ENCODE measurements around the gene OR4D10. TPM values are rescaled to one million over a fixed set of nuclear protein-coding genes. Genes with fewer than 3 reads are reported as not detected.

Gene OR4D10
- total RNA-seq, 2 donors from 2014 or later = not detected

GRCh38 chr11:59501931-59502330, 28.8 kb downstream of the OR4D10 start:
- TF ChIP-seq, protein P1, sequence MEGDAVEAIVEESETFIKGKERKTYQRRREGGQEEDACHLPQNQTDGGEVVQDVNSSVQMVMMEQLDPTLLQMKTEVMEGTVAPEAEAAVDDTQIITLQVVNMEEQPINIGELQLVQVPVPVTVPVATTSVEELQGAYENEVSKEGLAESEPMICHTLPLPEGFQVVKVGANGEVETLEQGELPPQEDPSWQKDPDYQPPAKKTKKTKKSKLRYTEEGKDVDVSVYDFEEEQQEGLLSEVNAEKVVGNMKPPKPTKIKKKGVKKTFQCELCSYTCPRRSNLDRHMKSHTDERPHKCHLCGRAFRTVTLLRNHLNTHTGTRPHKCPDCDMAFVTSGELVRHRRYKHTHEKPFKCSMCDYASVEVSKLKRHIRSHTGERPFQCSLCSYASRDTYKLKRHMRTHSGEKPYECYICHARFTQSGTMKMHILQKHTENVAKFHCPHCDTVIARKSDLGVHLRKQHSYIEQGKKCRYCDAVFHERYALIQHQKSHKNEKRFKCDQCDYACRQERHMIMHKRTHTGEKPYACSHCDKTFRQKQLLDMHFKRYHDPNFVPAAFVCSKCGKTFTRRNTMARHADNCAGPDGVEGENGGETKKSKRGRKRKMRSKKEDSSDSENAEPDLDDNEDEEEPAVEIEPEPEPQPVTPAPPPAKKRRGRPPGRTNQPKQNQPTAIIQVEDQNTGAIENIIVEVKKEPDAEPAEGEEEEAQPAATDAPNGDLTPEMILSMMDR (conservative IDR thresholded peaks at IDR 0.05) = no peak
- no peaks in the 10 kb centered on the region for H3K4me1 ChIP-seq (ENCODE audit: control insufficient read depth, insufficient read depth, low read length)

GRCh38 chr11:59503276-59503675, 30.2 kb downstream of the OR4D10 start, which contains the start of gene OR4D11:
Gene OR4D11 (plus strand): TSS chr11:59503576. CDS start chr11:59503576, 0 bp downstream.
- Histone ChIP-seq H3K27ac (ENCODE audit: low read depth, low read length) (no peak within 1 kb of the TSS), H3K9me3 (ENCODE audit: control insufficient read depth, low read length) (no peaks in the 10 kb centered on the region), H3K36me3 (ENCODE audit: control insufficient read depth, insufficient read depth, low read length) (no peaks in the 10 kb centered on the region), H3K4me1 (ENCODE audit: control insufficient read depth, insufficient read depth, low read length) (no peaks in the 10 kb centered on the region), H3K9ac (ENCODE audit: extremely low read depth, low read length, poor library complexity, severe bottlenecking) (no peak within 1 kb of the TSS), H3K4me3 (ENCODE audit: low read length) (no peak within 1 kb of the TSS), H3K27me3 (ENCODE audit: control insufficient read depth, insufficient read depth, low read length, poor library complexity, severe bottlenecking) (no peaks in the 10 kb centered on the region)
- Mint-ChIP-seq H3K9me3 (no peaks in the 10 kb centered on the region), H3K27ac (no peak within 1 kb of the TSS), H3K27me3 (ENCODE audit: insufficient read depth) (no peaks in the 10 kb centered on the region), H3K36me3 (ENCODE audit: low read depth) (no peaks in the 10 kb centered on the region), H3K4me3 (no peak within 1 kb of the TSS), H3K4me1 (no peaks in the 10 kb centered on the region)
- DNase-seq = no peak
- TF ChIP-seq, protein P1 (conservative IDR thresholded peaks at IDR 0.05) = no peak

More at GRCh38 chr11:59501931-59502330, 28.8 kb downstream of the OR4D10 start:
- H3K27ac Mint-ChIP-seq = no peak overlapping the region
- no peak overlapping the region for H3K9ac ChIP-seq (ENCODE audit: extremely low read depth, low read length, poor library complexity, severe bottlenecking)
- no peaks in the 10 kb centered on the region for H3K27me3 Mint-ChIP-seq (ENCODE audit: insufficient read depth)
- H3K4me3 ChIP-seq (ENCODE audit: low read length) = no peak overlapping the region
- H3K4me3 Mint-ChIP-seq = no peak overlapping the region
- no peak overlapping the region for H3K27ac ChIP-seq (ENCODE audit: low read depth, low read length)
- H3K4me1 Mint-ChIP-seq = no peaks in the 10 kb centered on the region
- no peaks in the 10 kb centered on the region for H3K36me3 ChIP-seq (ENCODE audit: control insufficient read depth, insufficient read depth, low read length)
- WGBS, 2 experiments (ENCODE audit: insufficient coverage in 1 of 2, insufficient read length in 1 of 2) = no CpG with 5 or more reads among the region's 1 CpG
- DNase-seq = no peak
- no peaks in the 10 kb centered on the region for H3K36me3 Mint-ChIP-seq (ENCODE audit: low read depth)
- H3K9me3 ChIP-seq (ENCODE audit: control insufficient read depth, low read length) = no peaks in the 10 kb centered on the region
- H3K27me3 ChIP-seq (ENCODE audit: control insufficient read depth, insufficient read depth, low read length, poor library complexity, severe bottlenecking) = no peaks in the 10 kb centered on the region
- no peaks in the 10 kb centered on the region for H3K9me3 Mint-ChIP-seq

- Histone ChIP-seq H3K4me1 (ENCODE audit: control insufficient read depth, insufficient read depth, low read length) (no peaks in the 10 kb centered on the region), H3K4me3 (ENCODE audit: low read length) (no peak within 1 kb of the TSS), H3K27ac (ENCODE audit: low read depth, low read length) (no peak within 1 kb of the TSS), H3K27me3 (ENCODE audit: control insufficient read depth, insufficient read depth, low read length, poor library complexity, severe bottlenecking) (no peaks in the 10 kb centered on the region), H3K36me3 (ENCODE audit: control insufficient read depth, insufficient read depth, low read length) (no peaks in the 10 kb centered on the region), H3K9ac (ENCODE audit: extremely low read depth, low read length, poor library complexity, severe bottlenecking) (no peak within 1 kb of the TSS), H3K9me3 (ENCODE audit: control insufficient read depth, low read length) (no peaks in the 10 kb centered on the region)
- Mint-ChIP-seq H3K4me1 (no peaks in the 10 kb centered on the region), H3K4me3 (no peak within 1 kb of the TSS), H3K27ac (no peak within 1 kb of the TSS), H3K36me3 (ENCODE audit: low read depth) (no peaks in the 10 kb centered on the region), H3K9me3 (no peaks in the 10 kb centered on the region), H3K27me3 (ENCODE audit: insufficient read depth) (no peaks in the 10 kb centered on the region)
- 96 to 100% methylated on average over 1 of the region's 2 CpGs for WGBS, 2 experiments (ENCODE audit: insufficient coverage in 1 of 2, insufficient read length in 1 of 2)
- DNase-seq = no peak
- TF ChIP-seq, protein P1 (conservative IDR thresholded peaks at IDR 0.05) = no peak
Measured at GRCh38 chr11:59510941-59511589, 38.0 kb downstream of the OR4D10 start, which contains the start of gene OR4D9. Gene OR4D9 (plus strand): TSS chr11:59511539. CDS start chr11:59514913, 3,374 bp downstream.

Measured in endodermal cell (in vitro differentiated cells).